Esophagus squamous epithelium (tissue), 4 donors: ENCODE measurements around the gene DUSP10.

Experiments
- POLR2A ChIP-seq, 4 donors: fragments of 450-650 bp; IDR thresholded peaks; one replicate each; pipeline ENCODE4 v1.6.1; 2017; ENCODE audit warnings: antibody characterized with exemption in 4 of 4, mild to moderate bottlenecking in 4 of 4, moderate library complexity in 3 of 4
- TF ChIP-seq, protein P1 (sequence below), 6 experiments: fragments of 450-650 bp in 4 of 6; fragments of 200-600 bp in 2 of 6; sonication (generic) in 2 of 6; IDR thresholded peaks; one replicate each; pipeline ENCODE4 v1.5.1; 2016 to 2019; ENCODE audit warnings: antibody characterized with exemption in 6 of 6, mild to moderate bottlenecking in 4 of 6, moderate library complexity in 4 of 6

DNA sequence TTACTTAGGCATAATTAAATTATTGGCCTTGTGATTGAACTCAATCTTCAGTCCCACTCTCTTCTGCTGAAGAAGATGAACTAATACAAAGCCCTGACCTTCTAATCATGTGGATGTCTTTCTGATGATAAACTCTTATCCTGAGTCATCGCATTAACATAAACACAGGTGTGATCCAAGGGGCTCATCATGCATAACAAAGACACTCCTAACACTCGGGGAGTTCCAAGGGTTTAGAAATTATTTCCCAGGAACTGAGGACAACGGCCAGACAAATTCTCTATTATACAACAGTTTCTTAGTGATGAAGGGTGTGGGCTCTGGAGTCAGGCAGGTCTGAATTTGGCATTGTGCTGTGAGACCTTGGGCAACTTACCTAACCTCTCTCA lies 18.0 kb downstream of the DUSP10 start:
- TF ChIP-seq, protein P1, sequence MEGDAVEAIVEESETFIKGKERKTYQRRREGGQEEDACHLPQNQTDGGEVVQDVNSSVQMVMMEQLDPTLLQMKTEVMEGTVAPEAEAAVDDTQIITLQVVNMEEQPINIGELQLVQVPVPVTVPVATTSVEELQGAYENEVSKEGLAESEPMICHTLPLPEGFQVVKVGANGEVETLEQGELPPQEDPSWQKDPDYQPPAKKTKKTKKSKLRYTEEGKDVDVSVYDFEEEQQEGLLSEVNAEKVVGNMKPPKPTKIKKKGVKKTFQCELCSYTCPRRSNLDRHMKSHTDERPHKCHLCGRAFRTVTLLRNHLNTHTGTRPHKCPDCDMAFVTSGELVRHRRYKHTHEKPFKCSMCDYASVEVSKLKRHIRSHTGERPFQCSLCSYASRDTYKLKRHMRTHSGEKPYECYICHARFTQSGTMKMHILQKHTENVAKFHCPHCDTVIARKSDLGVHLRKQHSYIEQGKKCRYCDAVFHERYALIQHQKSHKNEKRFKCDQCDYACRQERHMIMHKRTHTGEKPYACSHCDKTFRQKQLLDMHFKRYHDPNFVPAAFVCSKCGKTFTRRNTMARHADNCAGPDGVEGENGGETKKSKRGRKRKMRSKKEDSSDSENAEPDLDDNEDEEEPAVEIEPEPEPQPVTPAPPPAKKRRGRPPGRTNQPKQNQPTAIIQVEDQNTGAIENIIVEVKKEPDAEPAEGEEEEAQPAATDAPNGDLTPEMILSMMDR (IDR thresholded peaks at IDR 0.05): no peak
- TF ChIP-seq POLR2A (IDR thresholded peaks at IDR 0.05): no peak
